ENCODE results near the gene BORCS8.

- TF ChIP-seq POLR2AphosphoS5 (IDR thresholded peaks at IDR 0.05) (no peak), CTCF (IDR thresholded peaks at IDR 0.05) (no peak), POLR2A (IDR thresholded peaks at IDR 0.05) (no peak), EP300 (IDR thresholded peaks at IDR 0.05) (no peak)
Observed at GRCh38 chr19:19134687-19135158, 57.2 kb downstream of the BORCS8 start.

Measured in suprapubic skin (tissue), 4 donors.